Iris pigment epithelial cell (primary cell): Measurements from ENCODE around the gene IPMK.

Experiments
- DNase-seq: peaks from one replicate; pipeline ENCODE4 v3.0.0-alpha.2; 2011; ENCODE audit warnings: low read depth

Gene IPMK

DNA sequence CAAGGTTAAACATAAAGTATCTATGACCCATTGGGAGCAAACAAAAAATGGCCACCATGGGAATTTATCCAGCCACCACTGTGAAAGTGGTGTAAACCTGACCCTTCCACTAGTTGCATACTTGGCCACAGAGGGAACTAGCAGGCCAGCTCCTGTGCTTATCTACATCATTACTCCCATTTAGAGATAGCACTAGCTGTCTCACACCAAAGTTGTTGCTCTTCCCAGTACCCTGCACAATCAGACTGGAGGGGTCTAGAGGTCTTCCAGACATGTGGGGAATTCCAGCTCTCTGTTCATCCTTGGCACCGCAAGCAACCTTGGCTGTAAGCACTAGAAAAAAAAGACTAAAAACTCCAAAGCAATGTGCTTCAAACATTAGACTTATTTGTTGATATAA lies 113.9 kb downstream of the IPMK start:
- DNase-seq = no peak

GRCh38 chr10:58152673-58153263 lies 114.9 kb downstream of the IPMK start:
- DNase-seq = peak; percentile 69

- no peak for DNase-seq
These were observed 117.4 kb downstream of the IPMK start for GRCh38 chr10:58150290-58150689.

GRCh38 chr10:58143944-58144343 lies 123.8 kb downstream of the IPMK start:
- DNase-seq = peak; percentile 14
